ENCODE results near the gene ACTR2.

DNA sequence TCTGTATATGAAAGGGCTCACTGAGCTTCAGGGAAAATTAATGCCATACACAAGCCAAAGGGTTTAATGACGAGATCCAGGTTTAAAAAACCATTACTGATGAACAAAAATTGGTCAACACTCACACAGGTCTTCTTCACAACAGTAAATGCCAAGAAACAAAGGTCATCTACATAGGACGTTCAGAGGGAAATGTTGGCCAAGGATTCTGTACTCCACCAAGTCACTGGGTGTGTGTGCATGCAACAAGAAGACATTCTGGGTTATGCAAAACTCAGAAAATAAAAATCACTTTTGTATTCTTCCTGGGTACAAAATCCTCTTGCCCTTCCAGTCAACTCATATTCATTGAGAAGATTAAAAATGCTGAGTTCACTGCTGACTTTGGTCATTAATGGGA lies 78.3 kb downstream of the ACTR2 start:
- TF ChIP-seq, protein P1, sequence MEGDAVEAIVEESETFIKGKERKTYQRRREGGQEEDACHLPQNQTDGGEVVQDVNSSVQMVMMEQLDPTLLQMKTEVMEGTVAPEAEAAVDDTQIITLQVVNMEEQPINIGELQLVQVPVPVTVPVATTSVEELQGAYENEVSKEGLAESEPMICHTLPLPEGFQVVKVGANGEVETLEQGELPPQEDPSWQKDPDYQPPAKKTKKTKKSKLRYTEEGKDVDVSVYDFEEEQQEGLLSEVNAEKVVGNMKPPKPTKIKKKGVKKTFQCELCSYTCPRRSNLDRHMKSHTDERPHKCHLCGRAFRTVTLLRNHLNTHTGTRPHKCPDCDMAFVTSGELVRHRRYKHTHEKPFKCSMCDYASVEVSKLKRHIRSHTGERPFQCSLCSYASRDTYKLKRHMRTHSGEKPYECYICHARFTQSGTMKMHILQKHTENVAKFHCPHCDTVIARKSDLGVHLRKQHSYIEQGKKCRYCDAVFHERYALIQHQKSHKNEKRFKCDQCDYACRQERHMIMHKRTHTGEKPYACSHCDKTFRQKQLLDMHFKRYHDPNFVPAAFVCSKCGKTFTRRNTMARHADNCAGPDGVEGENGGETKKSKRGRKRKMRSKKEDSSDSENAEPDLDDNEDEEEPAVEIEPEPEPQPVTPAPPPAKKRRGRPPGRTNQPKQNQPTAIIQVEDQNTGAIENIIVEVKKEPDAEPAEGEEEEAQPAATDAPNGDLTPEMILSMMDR (IDR thresholded peaks at IDR 0.05; ENCODE audit: insufficient read depth, low read length): no peak
- TF ChIP-seq POLR2AphosphoS5 (IDR thresholded peaks at IDR 0.05; ENCODE audit: low read depth): no peak
- no peak for TF ChIP-seq GABPA (IDR thresholded peaks at IDR 0.05; ENCODE audit: low read depth)
- TF ChIP-seq, protein P2, sequence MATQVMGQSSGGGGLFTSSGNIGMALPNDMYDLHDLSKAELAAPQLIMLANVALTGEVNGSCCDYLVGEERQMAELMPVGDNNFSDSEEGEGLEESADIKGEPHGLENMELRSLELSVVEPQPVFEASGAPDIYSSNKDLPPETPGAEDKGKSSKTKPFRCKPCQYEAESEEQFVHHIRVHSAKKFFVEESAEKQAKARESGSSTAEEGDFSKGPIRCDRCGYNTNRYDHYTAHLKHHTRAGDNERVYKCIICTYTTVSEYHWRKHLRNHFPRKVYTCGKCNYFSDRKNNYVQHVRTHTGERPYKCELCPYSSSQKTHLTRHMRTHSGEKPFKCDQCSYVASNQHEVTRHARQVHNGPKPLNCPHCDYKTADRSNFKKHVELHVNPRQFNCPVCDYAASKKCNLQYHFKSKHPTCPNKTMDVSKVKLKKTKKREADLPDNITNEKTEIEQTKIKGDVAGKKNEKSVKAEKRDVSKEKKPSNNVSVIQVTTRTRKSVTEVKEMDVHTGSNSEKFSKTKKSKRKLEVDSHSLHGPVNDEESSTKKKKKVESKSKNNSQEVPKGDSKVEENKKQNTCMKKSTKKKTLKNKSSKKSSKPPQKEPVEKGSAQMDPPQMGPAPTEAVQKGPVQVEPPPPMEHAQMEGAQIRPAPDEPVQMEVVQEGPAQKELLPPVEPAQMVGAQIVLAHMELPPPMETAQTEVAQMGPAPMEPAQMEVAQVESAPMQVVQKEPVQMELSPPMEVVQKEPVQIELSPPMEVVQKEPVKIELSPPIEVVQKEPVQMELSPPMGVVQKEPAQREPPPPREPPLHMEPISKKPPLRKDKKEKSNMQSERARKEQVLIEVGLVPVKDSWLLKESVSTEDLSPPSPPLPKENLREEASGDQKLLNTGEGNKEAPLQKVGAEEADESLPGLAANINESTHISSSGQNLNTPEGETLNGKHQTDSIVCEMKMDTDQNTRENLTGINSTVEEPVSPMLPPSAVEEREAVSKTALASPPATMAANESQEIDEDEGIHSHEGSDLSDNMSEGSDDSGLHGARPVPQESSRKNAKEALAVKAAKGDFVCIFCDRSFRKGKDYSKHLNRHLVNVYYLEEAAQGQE (IDR thresholded peaks at IDR 0.05; ENCODE audit: insufficient replicate concordance, low read depth): no peak
- TF ChIP-seq SPI1 (IDR thresholded peaks at IDR 0.05; ENCODE audit: borderline replicate concordance, low read depth): no peak
